Stimulated activated CD8-positive, alpha-beta memory T cell treated with anti-CD3 and anti-CD28 coated beads, Interleukin-12 subunit alpha, Interleukin-12 subunit beta, amount 100 ng/mL, for 24 hours (primary cell): ENCODE measurements around the gene UNKL.
"Not testable (repeated sequence)": the region's sequence is repeated elsewhere in the genome, so short reads cannot be mapped to it uniquely, and the experiment has no call there.

Experiments used
- DNase-seq: peaks from one replicate; pipeline ENCODE4 v3.0.0-alpha.2; 2020; ENCODE audit errors: extremely low read depth

The UNKL gene

GRCh38 chr16:1446296-1447080, 32.0 kb upstream of the UNKL start:
- no peak for DNase-seq

- no peak for DNase-seq
Observed at GRCh38 chr16:1445518-1446203, 31.2 kb upstream of the UNKL start.

- DNase-seq: no peak
Observed at GRCh38 chr16:1444730-1445517, 30.4 kb upstream of the UNKL start.

GRCh38 chr16:1443980-1444729, 29.7 kb upstream of the UNKL start, which contains the start of gene CCDC154:
TSS of gene CCDC154 (minus strand) at chr16:1444556. CDS start at chr16:1444322, 234 bp downstream.
- DNase-seq: no peak

- no peak for DNase-seq
Observed at GRCh38 chr16:1443403-1443973, 29.0 kb upstream of the UNKL start.

GRCh38 chr16:1442697-1443096, 28.2 kb upstream of the UNKL start:
- DNase-seq: no peak

- no peak for DNase-seq
Observed at GRCh38 chr16:1441391-1441829, 26.9 kb upstream of the UNKL start.

GRCh38 chr16:1439699-1440074, 25.2 kb upstream of the UNKL start:
- DNase-seq: not testable (repeated sequence)

- no peak for DNase-seq
Observed at GRCh38 chr16:1439058-1439698, 24.7 kb upstream of the UNKL start.

GRCh38 chr16:1438229-1439057, 23.9 kb upstream of the UNKL start:
- DNase-seq: no peak

GRCh38 chr16:1437606-1438005, 23.1 kb upstream of the UNKL start:
- no peak for DNase-seq

- no peak for DNase-seq
Observed at GRCh38 chr16:1436731-1437355, 22.3 kb upstream of the UNKL start.

- DNase-seq: no peak
Observed at GRCh38 chr16:1435921-1436697, 21.6 kb upstream of the UNKL start.

GRCh38 chr16:1434644-1435592, 20.4 kb upstream of the UNKL start:
- no peak for DNase-seq

- DNase-seq: no peak
Observed at GRCh38 chr16:1433756-1434155, 19.3 kb upstream of the UNKL start.

GRCh38 chr16:1433263-1433560, 18.7 kb upstream of the UNKL start:
- no peak for DNase-seq

GRCh38 chr16:1432388-1433262, 18.1 kb upstream of the UNKL start:
- no peak for DNase-seq
